Measurements from ENCODE around the gene SH3BGRL2.

SH3BGRL2 gene

DNA sequence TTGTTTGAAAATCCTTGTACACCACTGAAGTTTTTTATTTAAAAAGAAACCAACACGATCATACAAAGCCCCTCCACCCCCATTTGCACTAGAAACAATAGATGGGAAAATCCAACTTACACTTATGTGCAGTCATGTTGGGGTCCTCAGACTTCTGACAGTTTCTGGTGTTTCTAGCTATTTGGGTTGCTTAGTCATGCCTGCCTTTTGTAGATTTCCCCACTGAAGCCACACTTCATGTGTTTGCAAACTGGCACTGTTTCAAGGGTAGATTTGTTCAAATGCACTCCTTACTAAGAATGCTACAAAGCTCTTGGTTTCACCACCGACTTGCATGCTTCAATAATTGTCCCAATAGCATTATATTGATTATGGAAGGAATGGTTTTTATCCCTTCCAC, 1.5 kb downstream of the SH3BGRL2 start:
- TF ChIP-seq, protein P1, sequence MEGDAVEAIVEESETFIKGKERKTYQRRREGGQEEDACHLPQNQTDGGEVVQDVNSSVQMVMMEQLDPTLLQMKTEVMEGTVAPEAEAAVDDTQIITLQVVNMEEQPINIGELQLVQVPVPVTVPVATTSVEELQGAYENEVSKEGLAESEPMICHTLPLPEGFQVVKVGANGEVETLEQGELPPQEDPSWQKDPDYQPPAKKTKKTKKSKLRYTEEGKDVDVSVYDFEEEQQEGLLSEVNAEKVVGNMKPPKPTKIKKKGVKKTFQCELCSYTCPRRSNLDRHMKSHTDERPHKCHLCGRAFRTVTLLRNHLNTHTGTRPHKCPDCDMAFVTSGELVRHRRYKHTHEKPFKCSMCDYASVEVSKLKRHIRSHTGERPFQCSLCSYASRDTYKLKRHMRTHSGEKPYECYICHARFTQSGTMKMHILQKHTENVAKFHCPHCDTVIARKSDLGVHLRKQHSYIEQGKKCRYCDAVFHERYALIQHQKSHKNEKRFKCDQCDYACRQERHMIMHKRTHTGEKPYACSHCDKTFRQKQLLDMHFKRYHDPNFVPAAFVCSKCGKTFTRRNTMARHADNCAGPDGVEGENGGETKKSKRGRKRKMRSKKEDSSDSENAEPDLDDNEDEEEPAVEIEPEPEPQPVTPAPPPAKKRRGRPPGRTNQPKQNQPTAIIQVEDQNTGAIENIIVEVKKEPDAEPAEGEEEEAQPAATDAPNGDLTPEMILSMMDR (IDR thresholded peaks at IDR 0.05; ENCODE audit: low read depth, low read length, missing control alignments): no peak
- in situ Hi-C loops (cut with HindIII; ENCODE audit: low pct_ligation_motif_present, low sequenced_read_pairs): no loop called here
- no peak for DNase-seq
- Histone ChIP-seq H3K27ac (no peak overlapping the region), H3K36me3 (replicated peaks) (no peaks in the 10 kb centered on the region), H3K27me3 (replicated peaks) (no peaks in the 10 kb centered on the region), H3K4me3 (ENCODE audit: low read depth, low read length) (no peak overlapping the region)

DNA sequence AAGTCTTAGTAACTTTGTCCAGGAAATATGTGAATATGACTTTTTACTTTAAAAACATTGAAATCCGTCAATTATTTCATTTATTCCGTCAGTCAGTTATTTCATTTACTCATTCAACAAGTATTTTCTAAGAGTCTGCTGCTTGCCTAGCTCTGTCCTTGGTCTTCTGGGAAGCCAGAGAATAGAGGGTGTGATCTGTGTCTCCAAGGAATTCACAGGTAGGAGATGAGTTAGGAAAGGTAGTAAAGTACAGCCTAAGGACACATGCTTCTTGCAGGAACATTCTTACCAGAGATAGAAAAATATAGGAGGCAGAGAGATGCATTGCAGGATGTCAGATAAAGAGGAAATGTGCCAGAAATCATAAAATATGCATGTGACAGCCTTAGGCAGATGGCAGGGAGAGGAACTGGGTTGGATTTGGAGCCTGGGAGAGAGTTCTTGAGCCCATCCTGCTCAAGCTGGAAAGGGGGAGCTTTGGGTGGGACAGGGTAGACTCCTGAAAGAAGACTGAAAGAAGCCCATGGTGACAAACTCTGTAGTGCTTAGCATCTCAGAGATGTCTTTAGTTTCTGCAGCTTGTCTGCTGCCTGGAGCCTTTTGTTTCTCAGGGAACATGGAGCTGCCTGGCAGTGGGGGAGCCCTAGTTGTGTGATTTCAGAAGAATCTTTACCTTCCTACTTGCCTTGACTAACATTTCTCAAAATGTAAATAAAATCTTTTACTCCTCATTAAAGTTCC, 3.5 kb downstream of the SH3BGRL2 start:
- in situ Hi-C loops (cut with HindIII; ENCODE audit: low pct_ligation_motif_present, low sequenced_read_pairs): no loop called here
- TF ChIP-seq, protein P1 (IDR thresholded peaks at IDR 0.05; ENCODE audit: low read depth, low read length, missing control alignments): no peak
- no peak overlapping the region for H3K4me3 ChIP-seq (ENCODE audit: low read depth, low read length)
- no peak overlapping the region for H3K27ac ChIP-seq
- H3K27me3 ChIP-seq (replicated peaks): no peaks in the 10 kb centered on the region
- no peaks in the 10 kb centered on the region for H3K36me3 ChIP-seq (replicated peaks)
- no peak for DNase-seq

DNA sequence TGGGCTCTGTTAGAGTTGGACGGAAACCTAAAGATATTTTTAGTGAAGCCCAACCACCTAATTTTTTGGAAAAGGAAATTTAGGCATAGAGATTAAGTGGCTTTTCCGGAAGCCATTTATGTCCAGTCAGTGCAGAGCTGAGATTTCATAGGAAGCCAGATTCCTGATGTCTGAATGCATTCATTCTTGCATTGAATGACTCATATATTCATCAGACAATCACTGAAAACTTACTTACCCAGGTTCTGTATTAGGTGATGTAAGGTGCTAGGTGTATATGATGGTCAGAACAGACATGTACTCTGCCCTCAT, 4.1 kb downstream of the SH3BGRL2 start:
- no peaks in the 10 kb centered on the region for H3K27me3 ChIP-seq (replicated peaks)
- no peak for DNase-seq
- in situ Hi-C loops (cut with HindIII; ENCODE audit: low pct_ligation_motif_present, low sequenced_read_pairs): no loop called here
- H3K36me3 ChIP-seq (replicated peaks): no peaks in the 10 kb centered on the region
- TF ChIP-seq, protein P1 (IDR thresholded peaks at IDR 0.05; ENCODE audit: low read depth, low read length, missing control alignments): no peak
- H3K27ac ChIP-seq: no peak overlapping the region
- H3K4me3 ChIP-seq (ENCODE audit: low read depth, low read length): no peak overlapping the region

DNA sequence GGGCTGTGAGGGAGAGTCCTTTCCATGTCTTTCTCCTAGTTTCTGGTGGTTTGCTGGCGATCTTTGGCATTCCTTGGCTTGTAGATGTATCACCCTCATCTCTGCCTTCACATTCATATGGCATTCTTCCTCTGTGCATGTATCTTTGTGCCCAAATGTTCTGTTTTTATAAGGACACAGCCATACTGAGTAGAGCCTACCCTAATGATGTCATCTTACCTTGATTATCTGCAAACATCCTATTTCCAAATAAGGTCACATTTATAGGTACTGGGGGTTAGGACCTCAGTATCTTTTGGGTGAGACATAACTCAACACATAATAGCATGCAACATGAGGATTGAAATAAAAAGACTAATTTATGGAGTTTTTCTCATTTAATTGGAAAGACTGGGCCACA, 5.5 kb downstream of the SH3BGRL2 start:
- Histone ChIP-seq H3K36me3 (replicated peaks) (no peaks in the 10 kb centered on the region), H3K27me3 (replicated peaks) (no peaks in the 10 kb centered on the region), H3K27ac (no peak overlapping the region), H3K4me3 (ENCODE audit: low read depth, low read length) (no peak overlapping the region)
- in situ Hi-C loops (cut with HindIII; ENCODE audit: low pct_ligation_motif_present, low sequenced_read_pairs): no loop called here
- TF ChIP-seq, protein P1 (IDR thresholded peaks at IDR 0.05; ENCODE audit: low read depth, low read length, missing control alignments): no peak
- no peak for DNase-seq

DNA sequence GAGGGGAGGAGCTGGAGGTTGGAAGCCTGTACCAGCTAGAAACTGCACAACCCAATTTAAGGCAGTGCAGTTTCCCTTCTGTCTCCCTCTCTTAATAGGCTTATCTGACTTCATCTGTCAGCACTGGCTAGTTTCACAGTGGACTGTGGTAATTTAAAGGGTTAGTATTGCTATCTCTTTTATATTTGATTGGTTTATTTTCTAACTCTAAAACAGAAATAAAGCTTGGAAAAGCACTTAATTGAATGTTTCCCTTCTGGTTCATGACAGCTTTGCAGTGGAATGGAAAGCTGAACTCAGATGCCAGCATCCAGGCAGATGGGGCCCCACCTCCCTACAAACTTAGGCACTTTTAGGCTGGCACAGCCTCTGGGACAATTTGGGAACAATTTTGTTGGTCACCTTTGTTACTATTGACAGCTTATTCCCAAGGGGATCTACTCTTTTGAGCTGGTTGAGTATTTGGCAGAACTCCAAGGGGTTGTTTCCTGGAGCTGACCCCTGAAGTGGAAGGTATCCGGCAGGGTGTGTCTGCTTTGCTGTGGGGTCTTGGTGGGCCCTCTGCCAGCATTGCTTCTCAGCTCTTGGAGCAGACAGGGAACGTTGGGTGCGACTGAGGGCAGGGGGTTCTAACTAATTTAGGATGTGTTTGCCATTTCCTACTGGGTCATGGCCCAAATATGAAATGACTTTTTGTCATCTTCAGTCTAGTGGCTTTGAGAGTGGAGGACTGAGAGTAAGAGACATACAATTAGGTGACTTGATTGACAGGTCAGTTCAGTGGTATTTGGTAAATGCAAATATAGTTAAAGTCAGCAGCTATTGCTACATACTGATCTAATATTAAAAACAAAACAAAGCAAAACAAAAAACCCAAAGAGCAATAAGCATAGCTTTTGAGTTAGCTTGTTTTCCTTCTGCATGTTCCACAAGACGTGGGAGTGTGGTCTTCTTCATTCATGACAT, 9.3 kb downstream of the SH3BGRL2 start:
- no peak overlapping the region for H3K27ac ChIP-seq
- no peaks in the 10 kb centered on the region for H3K27me3 ChIP-seq (replicated peaks)
- H3K4me3 ChIP-seq (ENCODE audit: low read depth, low read length): no peak overlapping the region
- in situ Hi-C loops (cut with HindIII; ENCODE audit: low pct_ligation_motif_present, low sequenced_read_pairs): no loop called here
- no peak for DNase-seq
- H3K36me3 ChIP-seq (replicated peaks): no peaks in the 10 kb centered on the region
- TF ChIP-seq, protein P1 (IDR thresholded peaks at IDR 0.05; ENCODE audit: low read depth, low read length, missing control alignments): no peak
